Measurements from ENCODE around the gene FNDC3B. TPM values are rescaled to one million over a fixed set of nuclear protein-coding genes. Genes with fewer than 3 reads are reported as not detected.
A peak's percentile ranks its signal among the peaks of the same experiment; 100 is the strongest.

The FNDC3B gene
- polyA plus RNA-seq, 6 donors from 2014 or later = 1.2 to 3.1 (median 2.2) TPM; not detected in 1

DNA sequence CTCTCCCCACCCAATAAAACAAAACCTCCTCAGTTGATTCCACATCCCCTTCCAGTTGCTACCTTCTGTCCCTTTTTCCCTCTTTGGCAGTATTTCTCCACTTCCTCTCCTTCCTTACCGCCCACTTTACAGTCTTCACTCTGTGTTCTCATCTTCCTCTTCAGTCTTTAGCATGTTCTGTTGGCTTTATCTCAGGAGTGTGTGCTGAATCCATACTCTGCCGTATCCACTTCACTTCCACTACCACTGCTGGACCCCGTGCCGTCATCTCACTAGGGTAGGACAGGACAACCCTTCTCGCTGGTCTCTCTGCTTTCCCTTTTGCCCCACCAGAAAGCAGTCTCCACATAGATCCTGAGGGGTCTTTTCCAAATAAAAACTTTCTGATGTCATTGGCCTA lies 74.3 kb downstream of the FNDC3B start:
- DNase-seq = no peak
- Mint-ChIP-seq H3K27ac (peak overlapping the region in 1 of 6 donors; percentile 61), H3K4me3 (no peak overlapping the region), H3K9me3 (peaks cover 0 to 4% (median 0%) of the 10 kb centered on the region in 7 donors), H3K27me3 (peaks cover 65 to 74% (median 65%) of the 10 kb centered on the region in 3 donors), H3K36me3 (peaks cover 19 to 35% of the 10 kb centered on the region in 2 donors), H3K4me1 (no peaks in the 10 kb centered on the region)
- no peak for ATAC-seq (ENCODE audit: low read depth in 2 of 2)

DNA sequence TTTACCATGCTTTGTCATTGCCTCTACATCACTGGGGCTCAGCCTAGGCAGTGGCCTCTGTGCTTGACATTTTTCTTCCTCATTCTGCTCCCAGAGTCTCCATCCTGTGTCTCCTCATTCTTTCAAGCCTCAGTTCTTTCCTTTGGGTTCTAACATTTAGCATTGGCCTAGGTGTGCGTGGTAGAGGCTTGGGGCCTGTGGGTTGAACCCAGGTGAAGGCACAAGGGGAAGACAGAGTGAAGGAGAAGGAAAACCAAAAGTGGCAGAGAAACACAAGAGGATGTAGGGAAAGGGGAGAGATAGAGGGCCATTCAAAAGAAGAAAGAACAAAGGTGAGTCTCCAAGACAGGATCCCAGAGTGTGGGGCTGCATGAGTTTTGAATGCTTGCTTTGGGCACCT lies 75.7 kb downstream of the FNDC3B start:
- no peaks in the 10 kb centered on the region for H3K4me1 Mint-ChIP-seq
- H3K27me3 Mint-ChIP-seq = peaks cover 56 to 73% (median 59%) of the 10 kb centered on the region in 3 donors
- H3K36me3 Mint-ChIP-seq = peaks cover 18 to 35% of the 10 kb centered on the region in 2 donors
- H3K9me3 Mint-ChIP-seq = peaks cover 0 to 4% (median 0%) of the 10 kb centered on the region in 7 donors
- no peak for ATAC-seq (ENCODE audit: low read depth in 2 of 2)
- H3K27ac Mint-ChIP-seq = no peak overlapping the region
- H3K4me3 Mint-ChIP-seq = no peak overlapping the region
- DNase-seq = no peak

DNA sequence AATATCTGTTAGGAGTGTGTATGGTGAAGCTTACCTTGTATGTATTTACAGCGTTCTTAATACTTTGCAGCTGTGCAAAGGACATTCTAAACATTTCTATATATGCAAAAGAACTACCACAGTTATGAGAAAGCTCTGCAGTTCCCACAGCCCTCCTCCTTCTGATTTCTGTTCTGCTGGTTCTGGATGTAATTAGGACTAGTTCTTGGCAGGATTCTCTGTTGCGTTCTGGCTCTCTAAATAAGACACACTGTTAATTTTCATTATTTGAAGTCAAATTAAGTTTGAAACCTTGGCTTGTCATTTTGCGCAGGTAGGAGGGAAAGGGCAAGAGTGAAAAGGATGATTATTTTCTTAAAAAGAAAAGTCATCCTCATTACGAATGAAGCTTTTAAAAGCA lies 76.4 kb downstream of the FNDC3B start:
- DNase-seq (no peak), ATAC-seq (ENCODE audit: low read depth in 2 of 2) (no peak)
- Mint-ChIP-seq H3K27ac (no peak overlapping the region), H3K9me3 (peaks cover 0 to 4% (median 0%) of the 10 kb centered on the region in 7 donors), H3K4me1 (no peaks in the 10 kb centered on the region), H3K36me3 (peaks cover 12 to 35% of the 10 kb centered on the region in 2 donors), H3K27me3 (peaks cover 48 to 66% (median 52%) of the 10 kb centered on the region in 3 donors), H3K4me3 (no peak overlapping the region)

DNA sequence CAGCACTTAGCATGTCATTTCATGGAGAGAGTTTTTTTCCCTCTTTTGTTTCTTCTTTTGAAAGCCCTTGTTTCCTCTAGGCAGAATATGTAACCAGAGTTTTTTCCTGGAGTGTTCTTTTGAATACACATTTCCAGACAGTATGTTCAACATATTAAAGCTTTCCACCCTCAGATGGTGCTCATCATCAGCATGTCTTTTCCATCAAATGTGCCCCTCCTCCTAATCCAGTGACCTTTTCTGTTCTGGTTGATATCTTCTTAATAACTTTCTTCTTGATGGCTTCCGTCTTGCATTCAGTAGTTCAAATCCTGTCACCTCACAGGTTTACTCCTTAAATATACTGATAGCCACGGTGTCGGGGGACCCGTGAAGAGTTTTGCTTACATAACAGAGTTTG lies 78.6 kb downstream of the FNDC3B start:
- no peak for ATAC-seq (ENCODE audit: low read depth in 2 of 2)
- peak overlapping the region in 1 of 6 donors; percentile 17 for H3K27ac Mint-ChIP-seq
- H3K36me3 Mint-ChIP-seq = peaks cover 12 to 36% of the 10 kb centered on the region in 2 donors
- H3K4me3 Mint-ChIP-seq = no peak overlapping the region
- DNase-seq = no peak
- H3K27me3 Mint-ChIP-seq = peaks cover 31 to 51% (median 36%) of the 10 kb centered on the region in 3 donors
- no peaks in the 10 kb centered on the region for H3K9me3 Mint-ChIP-seq
- H3K4me1 Mint-ChIP-seq = no peaks in the 10 kb centered on the region

DNA sequence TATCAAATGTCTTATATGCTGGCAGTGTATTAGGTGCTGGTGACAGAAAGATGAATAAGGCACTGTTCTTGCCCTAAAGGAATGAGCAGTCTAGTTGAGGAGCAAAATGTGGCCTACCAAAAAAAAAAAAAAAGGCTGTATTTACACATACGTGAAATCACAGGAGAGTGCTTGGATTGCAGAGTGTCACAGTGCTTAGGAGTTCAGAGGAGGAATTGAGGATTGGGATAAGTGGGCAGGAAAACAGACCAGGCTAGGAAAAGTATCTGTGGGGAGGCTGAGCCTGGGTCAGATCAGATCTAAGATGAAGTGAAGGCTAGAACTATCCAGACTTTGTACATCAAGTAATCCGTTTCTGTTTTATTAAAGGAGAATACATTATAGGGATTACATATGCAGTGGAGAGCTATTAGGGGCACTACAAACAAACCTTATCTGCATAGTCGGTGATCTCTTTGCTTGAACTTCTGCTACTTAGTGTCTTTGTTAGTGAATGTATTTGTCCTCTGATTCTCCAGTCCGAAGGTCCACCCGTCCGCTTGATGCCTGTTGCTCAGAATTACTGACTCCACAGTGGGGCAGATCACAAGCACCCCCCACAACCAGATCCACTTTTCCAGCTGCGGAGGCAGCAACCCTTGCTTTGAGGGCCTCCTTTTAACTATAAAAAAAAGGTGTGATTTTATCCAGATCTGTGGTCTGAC lies 80.0 kb downstream of the FNDC3B start:
- no peaks in the 10 kb centered on the region for H3K4me1 Mint-ChIP-seq
- H3K27ac Mint-ChIP-seq = no peak overlapping the region
- H3K27me3 Mint-ChIP-seq = peaks cover 17 to 41% (median 26%) of the 10 kb centered on the region in 3 donors
- H3K9me3 Mint-ChIP-seq = no peaks in the 10 kb centered on the region
- peak overlapping the region in 1 of 8 donors; percentile 76 for H3K4me3 Mint-ChIP-seq
- ATAC-seq (ENCODE audit: low read depth in 2 of 2) (no peak), DNase-seq (no peak)
- peaks cover 0 to 25% of the 10 kb centered on the region in 2 donors for H3K36me3 Mint-ChIP-seq

DNA sequence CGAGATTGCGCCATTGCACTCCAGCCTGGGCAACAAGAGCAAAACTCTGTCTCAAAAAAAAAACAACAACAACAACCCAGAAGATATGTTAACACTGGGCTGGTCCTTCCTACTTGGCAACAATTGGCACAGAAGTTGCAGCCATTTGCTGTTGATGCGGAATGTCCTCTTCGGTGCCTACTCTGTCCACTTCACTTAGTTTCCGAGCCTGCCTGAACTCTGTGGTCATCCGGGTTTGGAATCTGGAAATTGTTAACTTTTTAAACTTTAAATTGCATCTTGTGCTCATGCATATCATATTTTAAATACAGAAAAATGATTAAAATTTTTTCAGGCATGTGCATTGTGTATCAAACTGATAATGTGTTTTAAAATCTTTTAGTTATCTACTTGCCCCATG lies 81.5 kb downstream of the FNDC3B start:
- DNase-seq (no peak), ATAC-seq (ENCODE audit: low read depth in 2 of 2) (no peak)
- Mint-ChIP-seq H3K36me3 (peaks cover 0 to 19% of the 10 kb centered on the region in 2 donors), H3K4me3 (no peak overlapping the region), H3K9me3 (no peaks in the 10 kb centered on the region), H3K4me1 (no peaks in the 10 kb centered on the region), H3K27me3 (peaks cover 8 to 39% (median 27%) of the 10 kb centered on the region in 3 donors), H3K27ac (no peak overlapping the region)

DNA sequence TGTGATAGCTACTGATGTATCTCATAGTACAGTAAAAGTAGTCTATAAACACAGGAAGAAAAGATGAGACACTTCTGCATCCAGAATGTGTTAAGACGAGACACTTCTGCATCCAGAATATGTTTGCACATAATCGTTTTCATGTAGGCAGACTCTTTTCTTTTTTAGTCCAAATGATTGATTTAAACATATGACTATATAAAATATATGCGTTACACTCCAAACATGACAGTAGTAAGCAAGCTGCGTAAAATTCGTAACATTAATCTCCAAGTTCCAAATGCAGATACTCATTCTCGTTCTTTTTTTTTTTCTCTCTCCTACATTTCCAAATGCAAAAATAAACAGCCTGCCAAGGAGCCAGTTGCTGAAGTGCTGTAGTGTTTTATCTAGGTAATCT lies 82.6 kb downstream of the FNDC3B start:
- H3K4me1 Mint-ChIP-seq = no peaks in the 10 kb centered on the region
- ATAC-seq (ENCODE audit: low read depth in 2 of 2) (no peak), DNase-seq (no peak)
- peaks cover 8 to 40% (median 33%) of the 10 kb centered on the region in 3 donors for H3K27me3 Mint-ChIP-seq
- H3K4me3 Mint-ChIP-seq = no peak overlapping the region
- H3K36me3 Mint-ChIP-seq = peaks cover 0 to 17% of the 10 kb centered on the region in 2 donors
- H3K27ac Mint-ChIP-seq = no peak overlapping the region
- no peaks in the 10 kb centered on the region for H3K9me3 Mint-ChIP-seq

DNA sequence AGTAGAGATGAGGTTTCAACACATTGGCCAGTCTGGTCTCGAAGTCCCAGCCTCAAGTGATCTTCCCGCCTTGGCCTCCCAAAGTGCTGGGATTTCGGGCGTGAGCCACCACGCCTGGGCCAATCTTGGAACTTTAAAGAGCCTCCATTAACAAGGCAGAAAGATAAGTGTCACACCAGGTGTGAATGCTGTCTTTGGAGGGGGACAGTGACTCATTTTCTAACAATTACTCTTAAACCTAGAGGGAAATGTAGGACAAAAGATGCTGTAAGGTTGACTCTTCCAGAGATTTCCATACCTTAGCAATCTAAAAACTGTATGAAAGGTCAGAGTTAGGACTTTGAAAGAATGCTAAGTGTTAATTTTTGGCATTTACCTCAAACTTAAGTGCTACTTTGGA lies 84.9 kb downstream of the FNDC3B start:
- Mint-ChIP-seq H3K27me3 (peaks cover 0 to 38% (median 32%) of the 10 kb centered on the region in 3 donors), H3K36me3 (peaks cover 0 to 16% of the 10 kb centered on the region in 2 donors), H3K4me3 (no peak overlapping the region), H3K9me3 (no peaks in the 10 kb centered on the region), H3K27ac (peak overlapping the region in 1 of 6 donors; percentile 6), H3K4me1 (no peaks in the 10 kb centered on the region)
- no peak for DNase-seq
- ATAC-seq (ENCODE audit: low read depth in 2 of 2) = no peak

DNA sequence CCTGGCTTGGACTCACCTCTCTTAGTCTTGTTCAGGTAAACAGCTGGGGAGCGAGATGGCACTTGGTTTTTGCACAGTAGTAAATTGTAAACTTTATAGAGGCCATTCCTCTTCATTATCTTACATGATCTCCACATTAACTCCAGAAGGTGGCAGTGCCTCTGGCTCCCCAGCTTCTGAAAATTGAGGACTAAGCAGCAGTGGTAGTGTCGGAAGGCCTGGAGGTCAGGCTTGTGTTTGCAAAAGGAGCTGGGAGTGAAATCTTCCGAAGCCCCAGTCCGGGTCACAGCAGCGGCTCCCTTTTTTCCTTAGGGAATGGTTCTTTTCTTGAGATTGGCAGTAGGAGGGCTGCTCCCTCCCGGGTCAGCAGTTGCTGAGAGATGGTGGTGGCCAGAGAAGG lies 85.7 kb downstream of the FNDC3B start:
- no peak for ATAC-seq (ENCODE audit: low read depth in 2 of 2)
- Mint-ChIP-seq H3K9me3 (no peaks in the 10 kb centered on the region), H3K4me1 (no peaks in the 10 kb centered on the region), H3K27ac (no peak overlapping the region), H3K4me3 (peak overlapping the region in 1 of 8 donors; percentile 15), H3K36me3 (peaks cover 0 to 16% of the 10 kb centered on the region in 2 donors), H3K27me3 (peaks cover 0 to 35% (median 31%) of the 10 kb centered on the region in 3 donors)
- DNase-seq = no peak

DNA sequence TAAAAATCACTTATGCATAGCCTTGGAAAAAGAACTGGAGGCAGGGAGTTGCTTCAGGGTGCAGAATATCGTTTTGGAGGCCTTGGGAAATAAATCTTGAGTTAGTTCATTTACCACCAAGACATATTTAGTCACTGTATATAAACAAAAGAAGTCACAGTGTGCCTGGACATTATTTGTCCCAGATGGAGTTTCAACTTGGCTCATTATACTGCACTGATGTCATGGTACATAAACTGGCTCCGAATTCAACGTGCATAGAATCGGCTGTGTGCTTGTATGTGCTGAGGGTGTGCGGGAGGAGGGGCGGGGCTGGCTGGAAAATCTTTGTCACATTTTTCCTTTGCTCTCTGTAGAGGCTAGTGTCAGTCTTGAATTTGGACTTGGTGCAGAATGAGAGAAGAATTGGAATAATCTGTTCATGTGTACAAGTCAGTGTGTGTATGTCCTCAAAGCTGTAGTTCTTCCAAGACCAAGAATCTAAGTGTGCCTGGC lies 86.6 kb downstream of the FNDC3B start:
- H3K36me3 Mint-ChIP-seq = peaks cover 0 to 20% of the 10 kb centered on the region in 2 donors
- DNase-seq (no peak), ATAC-seq (ENCODE audit: low read depth in 2 of 2) (no peak)
- no peak overlapping the region for H3K4me3 Mint-ChIP-seq
- H3K27ac Mint-ChIP-seq = no peak overlapping the region
- H3K27me3 Mint-ChIP-seq = peaks cover 0 to 39% (median 36%) of the 10 kb centered on the region in 3 donors
- H3K9me3 Mint-ChIP-seq = peaks cover 0 to 3% (median 0%) of the 10 kb centered on the region in 7 donors
- H3K4me1 Mint-ChIP-seq = no peaks in the 10 kb centered on the region

DNA sequence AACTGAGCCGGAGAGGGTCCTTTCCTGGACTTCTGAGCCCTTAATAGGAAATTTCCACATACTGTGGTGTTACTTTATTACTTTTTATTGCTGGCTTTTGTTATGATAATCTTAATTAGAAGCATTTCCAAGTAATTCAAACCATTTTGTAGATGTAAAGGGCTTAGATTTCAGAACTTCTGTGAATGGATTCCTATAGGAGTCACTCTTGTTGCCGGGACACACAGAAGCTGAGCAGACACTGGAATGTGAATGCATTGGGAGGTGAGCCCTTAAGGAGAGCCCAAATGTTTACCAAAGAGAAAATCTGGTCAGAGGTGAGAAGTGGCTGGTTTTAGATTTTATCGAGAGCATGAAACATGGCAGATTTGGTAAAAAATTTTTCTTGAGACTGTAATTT lies 87.4 kb downstream of the FNDC3B start:
- Mint-ChIP-seq H3K9me3 (peaks cover 0 to 3% (median 0%) of the 10 kb centered on the region in 7 donors), H3K4me1 (no peaks in the 10 kb centered on the region), H3K27me3 (peaks cover 0 to 40% (median 37%) of the 10 kb centered on the region in 3 donors), H3K4me3 (no peak overlapping the region), H3K36me3 (peaks cover 0 to 16% of the 10 kb centered on the region in 2 donors), H3K27ac (no peak overlapping the region)
- ATAC-seq (ENCODE audit: low read depth in 2 of 2) = no peak
- no peak for DNase-seq

DNA sequence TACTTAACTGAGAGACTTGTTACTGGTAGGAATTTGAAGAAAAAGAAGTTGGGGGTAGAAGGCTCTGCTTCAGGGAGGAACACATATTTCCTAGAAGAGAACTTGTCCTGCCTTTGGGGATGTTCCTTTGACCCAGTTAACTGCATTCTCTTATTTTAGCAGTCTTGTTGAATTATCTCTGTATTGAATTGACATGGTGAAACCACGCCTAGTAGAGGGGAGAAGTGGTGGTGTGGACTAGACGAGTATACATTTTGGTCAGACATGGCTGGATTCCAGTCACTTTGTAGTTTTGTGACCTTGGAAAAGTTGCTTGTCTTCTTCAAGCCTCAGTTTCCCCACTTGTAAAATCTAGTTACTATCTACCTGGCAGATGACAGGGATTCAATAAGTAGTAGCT lies 87.8 kb downstream of the FNDC3B start:
- Mint-ChIP-seq H3K27ac (no peak overlapping the region), H3K27me3 (peaks cover 0 to 44% (median 41%) of the 10 kb centered on the region in 3 donors), H3K36me3 (peaks cover 0 to 16% of the 10 kb centered on the region in 2 donors), H3K9me3 (peaks cover 0 to 3% (median 0%) of the 10 kb centered on the region in 7 donors), H3K4me1 (no peaks in the 10 kb centered on the region), H3K4me3 (no peak overlapping the region)
- ATAC-seq (ENCODE audit: low read depth in 2 of 2) (no peak), DNase-seq (no peak)

DNA sequence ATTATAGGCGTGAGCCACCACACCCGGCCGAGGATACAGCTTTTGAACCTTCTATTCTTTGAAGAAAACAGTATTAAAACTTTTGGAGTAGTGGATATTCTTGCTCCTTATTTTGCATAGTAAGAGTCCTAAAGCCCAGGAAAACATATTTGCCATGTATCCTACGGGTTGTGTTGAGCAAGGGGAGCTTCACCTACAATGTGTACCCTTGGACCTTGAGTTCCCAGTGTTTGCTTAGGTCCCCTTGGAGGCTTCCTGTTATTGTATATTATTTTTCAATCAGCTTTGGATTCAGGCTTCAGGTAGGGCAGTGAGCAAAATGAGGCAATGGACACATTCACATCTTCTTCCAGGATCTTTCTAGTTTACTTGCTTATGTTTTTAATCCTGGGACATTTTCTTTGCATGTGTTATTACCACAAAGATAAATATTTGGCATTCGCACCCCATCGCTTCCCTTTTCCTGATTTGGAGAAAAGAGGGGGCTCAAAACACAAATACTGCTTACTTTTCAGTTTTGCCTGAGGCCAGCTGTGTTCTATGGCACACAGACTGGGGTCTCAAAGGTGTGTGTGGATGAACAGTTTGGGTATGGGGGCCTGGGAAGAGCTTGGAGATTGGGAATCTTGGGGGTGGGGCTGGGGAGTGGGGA lies 88.7 kb downstream of the FNDC3B start:
- Mint-ChIP-seq H3K4me1 (no peaks in the 10 kb centered on the region), H3K36me3 (peaks cover 0 to 16% of the 10 kb centered on the region in 2 donors), H3K4me3 (no peak overlapping the region), H3K27me3 (peaks cover 0 to 44% (median 41%) of the 10 kb centered on the region in 3 donors), H3K9me3 (peaks cover 0 to 3% (median 0%) of the 10 kb centered on the region in 7 donors), H3K27ac (no peak overlapping the region)
- ATAC-seq (ENCODE audit: low read depth in 2 of 2) (no peak), DNase-seq (no peak)

DNA sequence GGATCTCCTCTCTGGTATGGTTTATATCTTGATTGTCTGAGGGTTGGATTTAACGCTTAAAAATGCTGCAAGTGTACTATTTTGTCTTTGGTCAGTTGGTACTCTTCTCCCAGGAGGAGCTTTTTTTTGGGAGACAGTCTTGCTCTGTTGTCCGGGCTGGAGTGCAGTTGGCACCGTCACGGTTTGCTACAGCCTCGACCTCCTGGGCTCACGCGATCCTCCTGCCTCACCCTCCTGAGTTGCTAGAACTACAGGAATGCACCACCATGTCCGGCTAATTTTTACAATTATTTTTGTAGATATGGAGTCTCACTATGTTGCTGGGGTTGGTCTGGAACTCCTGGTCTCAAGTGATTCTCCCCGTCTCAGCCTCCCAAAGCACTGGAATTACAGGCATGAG lies 89.5 kb downstream of the FNDC3B start:
- Mint-ChIP-seq H3K4me1 (no peaks in the 10 kb centered on the region), H3K27me3 (peaks cover 0 to 44% (median 41%) of the 10 kb centered on the region in 3 donors), H3K4me3 (no peak overlapping the region), H3K27ac (no peak overlapping the region), H3K9me3 (peaks cover 0 to 3% (median 0%) of the 10 kb centered on the region in 7 donors), H3K36me3 (peaks cover 0 to 16% of the 10 kb centered on the region in 2 donors)
- DNase-seq = no peak
- ATAC-seq (ENCODE audit: low read depth in 2 of 2) = no peak

All from naive B cell (primary cell).